ENCODE measurements around the gene MCM8. TPM values are rescaled to one million over a fixed set of nuclear protein-coding genes. Genes with fewer than 3 reads are reported as not detected.

The MCM8 gene
- polyA plus RNA-seq, 1 donor from 2014 or later = 5.1 TPM

DNA sequence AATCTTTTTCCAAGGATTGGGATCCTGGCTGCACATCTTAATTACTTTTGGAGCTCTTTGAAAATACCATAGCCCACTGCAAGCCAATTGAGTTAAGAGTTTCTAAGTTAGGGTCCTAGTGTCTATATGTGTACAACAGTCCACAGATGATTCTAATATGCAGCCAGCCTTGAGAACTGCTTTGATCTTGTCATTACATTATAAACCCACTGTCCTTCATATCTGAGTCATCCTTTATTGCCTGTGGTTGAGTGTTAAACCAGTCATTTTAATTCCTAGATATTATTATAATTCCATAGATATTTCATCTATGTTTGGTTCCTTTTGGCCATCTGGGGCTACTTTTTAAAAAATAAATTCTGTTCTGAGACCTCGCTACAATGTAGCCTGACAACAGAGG lies 24.1 kb downstream of the MCM8 start:
- H4K20me1 ChIP-seq (ENCODE audit: insufficient read depth) = no peaks in the 10 kb centered on the region
- H3K36me3 ChIP-seq (ENCODE audit: insufficient read depth, low read length) = no peaks in the 10 kb centered on the region
- H3K4me2 ChIP-seq (ENCODE audit: low read length) = no peak overlapping the region
- no peak overlapping the region for H3K9ac ChIP-seq (ENCODE audit: low read length)
- TF ChIP-seq TAF1 (IDR thresholded peaks at IDR 0.05; ENCODE audit: low read depth) (no peak), POLR2AphosphoS5 (IDR thresholded peaks at IDR 0.05) (no peak), SMC3 (conservative IDR thresholded peaks at IDR 0.05; ENCODE audit: poor library complexity) (no peak), RAD21 (conservative IDR thresholded peaks at IDR 0.05) (no peak)
- H3K27me3 ChIP-seq (ENCODE audit: insufficient read depth, low read depth, low read length) = no peaks in the 10 kb centered on the region
- no peaks in the 10 kb centered on the region for H3F3A ChIP-seq (ENCODE audit: insufficient read depth, low read length, poor library complexity, severe bottlenecking)
- no peak overlapping the region for H3K4me3 ChIP-seq (ENCODE audit: low read length)
- H3K9me3 ChIP-seq (ENCODE audit: low read length) = no peaks in the 10 kb centered on the region
- H3K27ac ChIP-seq (ENCODE audit: low read length) = no peak overlapping the region
- no peaks in the 10 kb centered on the region for H3K9me2 ChIP-seq (ENCODE audit: insufficient read depth, low read length)
- no peaks in the 10 kb centered on the region for H3K79me2 ChIP-seq (replicated peaks; ENCODE audit: insufficient read depth, low read length)
- no peak overlapping the region for H2AFZ ChIP-seq (ENCODE audit: low read depth, low read length)

DNA sequence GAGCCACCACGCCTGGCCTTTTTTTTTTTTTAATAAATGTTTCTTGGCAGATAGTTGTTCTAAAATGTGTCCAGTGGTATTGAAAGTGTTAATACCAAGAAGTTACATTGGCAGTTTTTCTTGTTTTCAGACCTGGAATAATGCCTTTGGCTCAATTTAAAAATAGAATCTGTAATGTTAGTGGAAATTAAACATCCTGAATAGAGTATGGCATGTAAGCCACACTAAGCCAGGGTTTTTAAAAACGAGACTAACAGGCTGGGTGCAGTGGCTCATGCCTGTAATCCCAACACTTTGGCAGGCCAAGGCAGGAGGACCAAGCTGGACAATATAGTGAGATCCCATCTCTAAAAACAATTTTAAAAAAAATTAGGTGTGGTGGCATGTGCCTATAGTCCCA lies 25.3 kb downstream of the MCM8 start:
- Histone ChIP-seq H2AFZ (ENCODE audit: low read depth, low read length) (no peak overlapping the region), H3K79me2 (replicated peaks; ENCODE audit: insufficient read depth, low read length) (no peaks in the 10 kb centered on the region), H3K27ac (ENCODE audit: low read length) (no peak overlapping the region), H3K9me3 (ENCODE audit: low read length) (no peaks in the 10 kb centered on the region), H3K36me3 (ENCODE audit: insufficient read depth, low read length) (no peaks in the 10 kb centered on the region), H3K27me3 (ENCODE audit: insufficient read depth, low read depth, low read length) (no peaks in the 10 kb centered on the region), H3K4me2 (ENCODE audit: low read length) (no peak overlapping the region), H3K4me3 (ENCODE audit: low read length) (no peak overlapping the region), H4K20me1 (ENCODE audit: insufficient read depth) (no peaks in the 10 kb centered on the region), H3K9ac (ENCODE audit: low read length) (no peak overlapping the region), H3F3A (ENCODE audit: insufficient read depth, low read length, poor library complexity, severe bottlenecking) (no peaks in the 10 kb centered on the region), H3K9me2 (ENCODE audit: insufficient read depth, low read length) (no peaks in the 10 kb centered on the region)
- TF ChIP-seq, protein P1, sequence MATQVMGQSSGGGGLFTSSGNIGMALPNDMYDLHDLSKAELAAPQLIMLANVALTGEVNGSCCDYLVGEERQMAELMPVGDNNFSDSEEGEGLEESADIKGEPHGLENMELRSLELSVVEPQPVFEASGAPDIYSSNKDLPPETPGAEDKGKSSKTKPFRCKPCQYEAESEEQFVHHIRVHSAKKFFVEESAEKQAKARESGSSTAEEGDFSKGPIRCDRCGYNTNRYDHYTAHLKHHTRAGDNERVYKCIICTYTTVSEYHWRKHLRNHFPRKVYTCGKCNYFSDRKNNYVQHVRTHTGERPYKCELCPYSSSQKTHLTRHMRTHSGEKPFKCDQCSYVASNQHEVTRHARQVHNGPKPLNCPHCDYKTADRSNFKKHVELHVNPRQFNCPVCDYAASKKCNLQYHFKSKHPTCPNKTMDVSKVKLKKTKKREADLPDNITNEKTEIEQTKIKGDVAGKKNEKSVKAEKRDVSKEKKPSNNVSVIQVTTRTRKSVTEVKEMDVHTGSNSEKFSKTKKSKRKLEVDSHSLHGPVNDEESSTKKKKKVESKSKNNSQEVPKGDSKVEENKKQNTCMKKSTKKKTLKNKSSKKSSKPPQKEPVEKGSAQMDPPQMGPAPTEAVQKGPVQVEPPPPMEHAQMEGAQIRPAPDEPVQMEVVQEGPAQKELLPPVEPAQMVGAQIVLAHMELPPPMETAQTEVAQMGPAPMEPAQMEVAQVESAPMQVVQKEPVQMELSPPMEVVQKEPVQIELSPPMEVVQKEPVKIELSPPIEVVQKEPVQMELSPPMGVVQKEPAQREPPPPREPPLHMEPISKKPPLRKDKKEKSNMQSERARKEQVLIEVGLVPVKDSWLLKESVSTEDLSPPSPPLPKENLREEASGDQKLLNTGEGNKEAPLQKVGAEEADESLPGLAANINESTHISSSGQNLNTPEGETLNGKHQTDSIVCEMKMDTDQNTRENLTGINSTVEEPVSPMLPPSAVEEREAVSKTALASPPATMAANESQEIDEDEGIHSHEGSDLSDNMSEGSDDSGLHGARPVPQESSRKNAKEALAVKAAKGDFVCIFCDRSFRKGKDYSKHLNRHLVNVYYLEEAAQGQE (IDR thresholded peaks at IDR 0.05; ENCODE audit: borderline replicate concordance) = no peak
- TF ChIP-seq, protein P2, sequence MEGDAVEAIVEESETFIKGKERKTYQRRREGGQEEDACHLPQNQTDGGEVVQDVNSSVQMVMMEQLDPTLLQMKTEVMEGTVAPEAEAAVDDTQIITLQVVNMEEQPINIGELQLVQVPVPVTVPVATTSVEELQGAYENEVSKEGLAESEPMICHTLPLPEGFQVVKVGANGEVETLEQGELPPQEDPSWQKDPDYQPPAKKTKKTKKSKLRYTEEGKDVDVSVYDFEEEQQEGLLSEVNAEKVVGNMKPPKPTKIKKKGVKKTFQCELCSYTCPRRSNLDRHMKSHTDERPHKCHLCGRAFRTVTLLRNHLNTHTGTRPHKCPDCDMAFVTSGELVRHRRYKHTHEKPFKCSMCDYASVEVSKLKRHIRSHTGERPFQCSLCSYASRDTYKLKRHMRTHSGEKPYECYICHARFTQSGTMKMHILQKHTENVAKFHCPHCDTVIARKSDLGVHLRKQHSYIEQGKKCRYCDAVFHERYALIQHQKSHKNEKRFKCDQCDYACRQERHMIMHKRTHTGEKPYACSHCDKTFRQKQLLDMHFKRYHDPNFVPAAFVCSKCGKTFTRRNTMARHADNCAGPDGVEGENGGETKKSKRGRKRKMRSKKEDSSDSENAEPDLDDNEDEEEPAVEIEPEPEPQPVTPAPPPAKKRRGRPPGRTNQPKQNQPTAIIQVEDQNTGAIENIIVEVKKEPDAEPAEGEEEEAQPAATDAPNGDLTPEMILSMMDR (IDR thresholded peaks at IDR 0.05; ENCODE audit: poor library complexity, severe bottlenecking) = no peak
- TF ChIP-seq MXI1 (conservative IDR thresholded peaks at IDR 0.05; ENCODE audit: poor library complexity, severe bottlenecking) = no peak
- no peak for TF ChIP-seq SMC3 (conservative IDR thresholded peaks at IDR 0.05; ENCODE audit: poor library complexity)
- TF ChIP-seq POLR2AphosphoS5 (IDR thresholded peaks at IDR 0.05) = no peak
- no peak for TF ChIP-seq RAD21 (conservative IDR thresholded peaks at IDR 0.05)
- no peak for TF ChIP-seq EZH2 (IDR thresholded peaks at IDR 0.05; ENCODE audit: borderline replicate concordance, insufficient read depth, low read length, poor library complexity, severe bottlenecking)
- no peak for TF ChIP-seq EP300 (conservative IDR thresholded peaks at IDR 0.05; ENCODE audit: poor library complexity, severe bottlenecking)

DNA sequence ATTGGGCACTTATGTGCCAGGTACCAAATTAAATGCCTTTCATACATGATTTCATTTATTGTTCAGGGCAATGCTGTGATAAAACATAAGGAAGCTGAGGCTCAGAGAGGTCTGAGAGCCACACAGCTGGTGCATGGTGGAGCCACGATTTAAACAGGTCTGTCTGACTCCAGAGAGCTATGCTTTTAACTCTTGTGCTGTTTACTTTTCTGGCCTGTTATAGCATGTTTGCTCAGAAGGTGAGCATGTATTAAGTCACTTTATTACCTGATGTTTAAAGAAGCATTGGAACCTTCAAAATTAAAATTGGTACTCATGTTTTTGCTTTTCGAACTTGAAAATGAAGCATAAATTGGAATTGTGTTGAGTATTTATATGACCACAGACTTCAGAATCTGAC lies 26.8 kb downstream of the MCM8 start:
- no peaks in the 10 kb centered on the region for H3K79me2 ChIP-seq (replicated peaks; ENCODE audit: insufficient read depth, low read length)
- H3K9me2 ChIP-seq (ENCODE audit: insufficient read depth, low read length) = no peaks in the 10 kb centered on the region
- H3K27ac ChIP-seq (ENCODE audit: low read length) = no peak overlapping the region
- H3K9ac ChIP-seq (ENCODE audit: low read length) = no peak overlapping the region
- H3K36me3 ChIP-seq (ENCODE audit: insufficient read depth, low read length) = no peaks in the 10 kb centered on the region
- no peak overlapping the region for H2AFZ ChIP-seq (ENCODE audit: low read depth, low read length)
- H3F3A ChIP-seq (ENCODE audit: insufficient read depth, low read length, poor library complexity, severe bottlenecking) = no peaks in the 10 kb centered on the region
- H3K4me2 ChIP-seq (ENCODE audit: low read length) = no peak overlapping the region
- H4K20me1 ChIP-seq (ENCODE audit: insufficient read depth) = no peaks in the 10 kb centered on the region
- TF ChIP-seq RAD21 (conservative IDR thresholded peaks at IDR 0.05) (no peak), SMC3 (conservative IDR thresholded peaks at IDR 0.05; ENCODE audit: poor library complexity) (no peak), TAF1 (IDR thresholded peaks at IDR 0.05; ENCODE audit: low read depth) (no peak), EZH2 (IDR thresholded peaks at IDR 0.05; ENCODE audit: borderline replicate concordance, insufficient read depth, low read length, poor library complexity, severe bottlenecking) (no peak), POLR2AphosphoS5 (IDR thresholded peaks at IDR 0.05) (no peak), EP300 (conservative IDR thresholded peaks at IDR 0.05; ENCODE audit: poor library complexity, severe bottlenecking) (no peak), MXI1 (conservative IDR thresholded peaks at IDR 0.05; ENCODE audit: poor library complexity, severe bottlenecking) (no peak)
- TF ChIP-seq, protein P2 (IDR thresholded peaks at IDR 0.05; ENCODE audit: poor library complexity, severe bottlenecking) = no peak
- TF ChIP-seq, protein P1 (IDR thresholded peaks at IDR 0.05; ENCODE audit: borderline replicate concordance) = no peak
- no peak overlapping the region for H3K4me3 ChIP-seq (ENCODE audit: low read length)
- no peaks in the 10 kb centered on the region for H3K27me3 ChIP-seq (ENCODE audit: insufficient read depth, low read depth, low read length)
- no peaks in the 10 kb centered on the region for H3K9me3 ChIP-seq (ENCODE audit: low read length)
